ENCODE measurements around the gene RGS10. TPM values are rescaled to one million over a fixed set of nuclear protein-coding genes. Genes with fewer than 3 reads are reported as not detected.

Gene RGS10
- total and polyA plus RNA-seq, 10 of the 15 experiments (the other 5 are each of a cell fraction or from before 2014, with no cell fraction given): 72.8 to 193 (median 127) TPM

GRCh38 chr10:119456435-119456810 lies 86.1 kb downstream of the RGS10 start:
- Histone ChIP-seq H3K4me3 (no peak overlapping the region), H3K4me1 (ENCODE audit: control insufficient read depth, insufficient read depth, low read length) (peaks cover 23% of the 10 kb centered on the region), H3K27ac (ENCODE audit: control insufficient read depth, insufficient read depth) (no peak overlapping the region), H4K20me1 (ENCODE audit: control insufficient read depth, insufficient read depth) (no peaks in the 10 kb centered on the region), H3K4me2 (ENCODE audit: control insufficient read depth, insufficient read depth) (no peak overlapping the region), H3K79me2 (ENCODE audit: control insufficient read depth, insufficient read depth, low read length) (no peaks in the 10 kb centered on the region), H2AFZ (ENCODE audit: control insufficient read depth, low read depth, low read length) (no peak overlapping the region), H3K9me3 (replicated peaks; ENCODE audit: control insufficient read depth, insufficient read depth, low read length) (no peaks in the 10 kb centered on the region), H3K27me3 (replicated peaks in 1 of 2; ENCODE audit: control insufficient read depth in 2 of 2, insufficient read depth in 2 of 2, low read length in 1 of 2) (no peaks in the 10 kb centered on the region), H3K9ac (ENCODE audit: control insufficient read depth, insufficient read depth, low read length) (no peak overlapping the region), H3K36me3 (ENCODE audit: control insufficient read depth in 2 of 2, insufficient read depth in 2 of 2, low read length in 1 of 2) (no peaks in the 10 kb centered on the region; a peak in 1 of 4 replicates)
- no TSS peak for BruUV-seq (replicated peaks)
- DNase-seq (ENCODE audit: low read depth, low spot score) (no peak), ATAC-seq (no peak), FAIRE-seq (no peak)
- ChIA-PET POLR2A (no interaction called here), SMC1A (ENCODE audit: uncharacterized antibody, unreplicated experiment) (interaction anchor here (1.2 to 1.4 kb wide), 2 partner anchors 21 to 34 kb away, joined by 5 to 6 read pairs; no protein-coding TSS in a partner anchor), CTCF (interaction anchor here (1.3 to 1.7 kb wide), 4 partner anchors 11 to 258 kb away, joined by 4 to 11 read pairs (median 6); no protein-coding TSS in a partner anchor), RAD21 (ENCODE audit: unreplicated experiment) (interaction anchor here (0.9 to 1.3 kb wide), 3 partner anchors 33 to 257 kb away, joined by 3 to 5 read pairs (median 3); no protein-coding TSS in a partner anchor)
- 91% methylated on average over 7 of the region's 7 CpGs for WGBS (ENCODE audit: insufficient coverage, insufficient replicate concordance, low lambda C conversion rate, missing lambda C conversion rate)
- intact Hi-C loops (cut with micrococcal nuclease; ENCODE audit: unreplicated experiment): no loop called here
- TF ChIP-seq GATAD2B (conservative IDR thresholded peaks at IDR 0.05; ENCODE audit: low read depth) (no peak), BCLAF1 (IDR thresholded peaks at IDR 0.05) (no peak), ELK1 (IDR thresholded peaks at IDR 0.05; ENCODE audit: low read depth, low read length) (no peak), SUPT20H (IDR thresholded peaks at IDR 0.05; ENCODE audit: borderline replicate concordance, control insufficient read depth, low read depth, low read length) (no peak), CUX1 (IDR thresholded peaks at IDR 0.05; ENCODE audit: insufficient replicate concordance, low read depth, low read length) (no peak), JUND (IDR thresholded peaks at IDR 0.05; ENCODE audit: low read depth, low read length) (no peak), KDM1A (IDR thresholded peaks at IDR 0.05; ENCODE audit: borderline replicate concordance) (no peak), PKNOX1 (IDR thresholded peaks at IDR 0.05) (no peak), RELA (IDR thresholded peaks at IDR 0.05; ENCODE audit: borderline replicate concordance, partially characterized antibody) (no peak)
- in situ Hi-C loops (cut with MboI): no loop called here
